Measurements from ENCODE around the gene ARMC7.

The ARMC7 gene

DNA sequence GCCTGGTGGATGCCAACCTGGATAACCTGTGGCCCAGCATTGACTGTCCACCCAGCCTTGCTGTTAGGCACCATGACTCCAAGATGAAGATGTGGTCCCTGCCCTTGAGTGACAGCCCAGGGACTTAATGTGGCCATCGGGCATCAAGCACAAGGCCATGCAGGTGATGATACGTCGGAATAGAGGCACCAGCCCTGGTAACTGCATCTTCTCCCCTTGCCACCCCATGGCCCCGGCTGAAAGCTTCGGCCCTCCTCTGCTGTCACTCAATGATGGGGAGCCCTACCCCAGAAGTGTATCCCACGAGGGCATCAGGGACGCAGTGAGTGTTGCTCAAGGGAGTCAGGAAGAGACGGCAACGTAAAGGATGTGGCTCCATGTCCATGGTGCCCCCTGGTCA, 19.8 kb downstream of the ARMC7 start:
- TF ChIP-seq, protein P1, sequence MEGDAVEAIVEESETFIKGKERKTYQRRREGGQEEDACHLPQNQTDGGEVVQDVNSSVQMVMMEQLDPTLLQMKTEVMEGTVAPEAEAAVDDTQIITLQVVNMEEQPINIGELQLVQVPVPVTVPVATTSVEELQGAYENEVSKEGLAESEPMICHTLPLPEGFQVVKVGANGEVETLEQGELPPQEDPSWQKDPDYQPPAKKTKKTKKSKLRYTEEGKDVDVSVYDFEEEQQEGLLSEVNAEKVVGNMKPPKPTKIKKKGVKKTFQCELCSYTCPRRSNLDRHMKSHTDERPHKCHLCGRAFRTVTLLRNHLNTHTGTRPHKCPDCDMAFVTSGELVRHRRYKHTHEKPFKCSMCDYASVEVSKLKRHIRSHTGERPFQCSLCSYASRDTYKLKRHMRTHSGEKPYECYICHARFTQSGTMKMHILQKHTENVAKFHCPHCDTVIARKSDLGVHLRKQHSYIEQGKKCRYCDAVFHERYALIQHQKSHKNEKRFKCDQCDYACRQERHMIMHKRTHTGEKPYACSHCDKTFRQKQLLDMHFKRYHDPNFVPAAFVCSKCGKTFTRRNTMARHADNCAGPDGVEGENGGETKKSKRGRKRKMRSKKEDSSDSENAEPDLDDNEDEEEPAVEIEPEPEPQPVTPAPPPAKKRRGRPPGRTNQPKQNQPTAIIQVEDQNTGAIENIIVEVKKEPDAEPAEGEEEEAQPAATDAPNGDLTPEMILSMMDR (conservative IDR thresholded peaks at IDR 0.05), result no peak
- no peak overlapping the region for H3K27ac ChIP-seq

DNA sequence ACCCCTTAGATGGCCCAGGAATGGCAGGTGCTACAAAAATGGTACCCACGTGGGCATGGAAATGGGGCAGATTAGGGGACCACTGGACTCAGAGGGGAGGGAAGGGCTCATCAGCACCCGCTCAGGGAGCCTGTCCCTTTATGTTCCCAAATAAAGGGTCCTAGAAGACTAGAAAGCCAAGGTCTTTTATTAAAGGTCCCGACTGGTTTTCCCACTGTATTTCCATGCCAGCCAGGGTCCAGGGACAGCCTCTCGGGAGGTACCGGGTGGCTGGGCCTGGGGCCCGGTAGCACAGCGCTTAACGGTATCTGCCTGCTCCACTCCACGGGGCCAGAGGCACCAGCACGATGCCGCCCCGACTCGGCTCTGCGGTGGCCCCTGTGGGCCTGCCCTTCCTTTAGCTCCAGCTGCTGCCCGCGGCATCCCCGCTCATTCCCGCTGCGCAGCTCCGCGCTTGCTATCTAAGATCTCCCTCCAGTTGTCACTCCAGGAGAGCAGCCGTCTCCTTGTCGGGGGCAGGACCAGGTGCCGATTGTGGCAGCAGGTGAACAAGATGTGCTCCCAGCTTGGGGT, 20.4 kb downstream of the ARMC7 start:
- no peak overlapping the region for H3K27ac ChIP-seq
- TF ChIP-seq, protein P1 (conservative IDR thresholded peaks at IDR 0.05), result no peak

DNA sequence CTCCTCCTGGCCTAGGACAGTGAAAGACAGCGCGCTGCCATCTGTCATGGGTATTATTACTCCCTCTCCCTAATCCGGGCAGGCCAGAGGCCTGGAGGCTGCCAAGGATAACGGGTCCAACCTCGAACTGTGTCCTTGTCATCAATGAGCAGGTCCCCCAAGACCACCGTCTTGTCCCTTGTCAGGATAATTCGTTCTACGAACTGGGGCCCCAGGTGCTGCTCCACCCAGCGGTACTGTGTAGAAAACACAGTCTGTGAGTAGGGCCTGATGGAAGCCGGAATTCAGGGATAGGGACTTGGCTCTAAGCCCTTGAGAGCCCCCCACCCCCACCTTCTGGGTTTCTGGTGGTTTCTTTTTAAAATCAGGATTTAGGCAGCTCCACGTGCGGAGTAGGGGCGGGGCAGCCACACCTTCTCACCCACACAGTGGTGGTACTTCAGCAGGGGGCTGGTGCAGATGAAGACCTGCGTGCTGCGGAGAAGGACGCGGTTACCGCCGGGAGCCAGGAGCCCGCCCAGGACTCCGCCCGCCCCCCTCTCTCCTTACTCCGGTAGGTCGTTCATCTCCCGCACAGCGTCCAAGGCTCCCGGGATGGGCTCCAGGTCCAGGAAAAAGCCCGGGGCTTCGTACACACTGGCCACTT, 21.0 kb downstream of the ARMC7 start:
- peak overlapping the region; percentile 77 for H3K27ac ChIP-seq
- TF ChIP-seq, protein P1 (conservative IDR thresholded peaks at IDR 0.05), result no peak

DNA sequence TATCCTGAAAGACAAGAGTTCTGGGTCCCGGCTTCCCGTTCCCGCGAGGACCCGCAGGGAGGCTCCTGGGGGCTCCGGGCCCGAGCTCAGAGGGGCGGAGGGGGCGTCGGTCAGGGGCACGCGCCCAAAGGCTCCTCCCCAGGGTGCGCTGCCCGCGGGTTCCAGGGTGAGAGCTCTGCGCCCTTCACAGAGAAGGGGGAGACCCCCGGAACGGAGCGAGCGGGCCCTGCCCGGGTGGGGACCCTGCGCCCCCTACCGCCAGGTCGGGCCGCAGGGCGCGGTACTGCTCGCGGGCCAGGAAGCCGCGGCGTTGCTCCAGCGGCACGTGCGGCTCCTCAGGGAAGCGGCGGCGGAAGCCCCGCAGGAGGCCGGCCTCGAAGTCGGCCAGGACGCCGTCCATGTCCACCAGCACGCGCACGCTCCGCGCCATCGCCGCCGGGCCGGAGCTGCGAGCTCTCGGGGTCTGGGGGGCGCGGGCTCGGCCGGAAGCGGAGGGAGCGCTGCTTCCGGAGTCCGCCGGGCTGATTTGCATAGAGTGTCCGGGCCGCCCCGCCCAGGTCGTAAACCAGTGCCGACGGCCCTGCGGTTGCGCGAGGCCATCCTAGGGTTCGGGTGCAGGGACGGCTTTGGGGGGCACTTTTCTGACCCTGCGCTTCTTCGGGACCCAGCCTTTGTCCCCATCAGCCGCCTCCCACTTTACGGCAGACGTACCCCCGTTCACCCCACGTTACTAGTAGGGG, 21.7 kb downstream of the ARMC7 start, which contains the start of gene NT5C:
NT5C (minus strand) TSS at position 465 of the 740 bp plus-strand sequence; CDS start at position 430, 35 bp downstream.
- peak within 1 kb of the TSS; percentile 77 for H3K27ac ChIP-seq
- TF ChIP-seq, protein P1 (conservative IDR thresholded peaks at IDR 0.05), result peak; percentile 77

GRCh38 chr17:75132018-75133000, 22.5 kb downstream of the ARMC7 start:
- peak overlapping the region; percentile 77 for H3K27ac ChIP-seq

- TF ChIP-seq, protein P1 (conservative IDR thresholded peaks at IDR 0.05), result no peak
- H3K27ac ChIP-seq, result peak overlapping the region; percentile 77
Measured at GRCh38 chr17:75133001-75133400, 23.2 kb downstream of the ARMC7 start.

- H3K27ac ChIP-seq, result peak overlapping the region; percentile 77
Measured at GRCh38 chr17:75133607-75134347, 24.0 kb downstream of the ARMC7 start.

All from VCaP (cell line).